HepG2 (cell line): Measurements from ENCODE around the gene CAMK2A. TPM values are rescaled to one million over a fixed set of nuclear protein-coding genes. Genes with fewer than 3 reads are reported as not detected.

Experiments
- ATAC-seq: fragments of 200-7000 bp; cut with Tn5 transposase; 3 replicates; pipeline ENCODE4 v1.9.1; 2020; ENCODE audit warnings: mild to moderate bottlenecking, moderate library complexity
- BruUV-seq: library from RNA; stranded (reverse); fragments of 400-500 nt; replicated peaks from 2 replicates; lab custom pipeline; 2021; lab: Mats Ljungman, UMichigan
- CTCF ChIA-PET: fragments of 300-600 bp; formaldehyde crosslinking; extraction: SDS; loops from one replicate; lab custom pipeline; 2021; ENCODE audit warnings: low total read pairs, inconsistent platforms, low intra/inter-chr PET ratio; lab: Yijun Ruan, JAX
- POLR2A ChIA-PET: fragments of 350-600 bp; sonication (Branson Sonifier 250); formaldehyde crosslinking; loops from one replicate; lab custom pipeline; 2020; ENCODE audit warnings: antibody characterized with exemption, inconsistent platforms; lab: Yijun Ruan, JAX
- DNase-seq: peaks from one replicate; pipeline ENCODE4 v3.0.0-alpha.2; 2015; ENCODE audit warnings: low spot score
- FAIRE-seq: peaks from 3 replicates; lab custom pipeline; 2011; peaks lifted over from hg19 to GRCh38; lab: Jason Lieb, UNC
- H2AFZ ChIP-seq: one replicate; pipeline ENCODE4 v1.6.1; 2011; ENCODE audit warnings: low read length, inconsistent platforms
- H3K27ac ChIP-seq: fragments of 300-600 bp; 3 replicates; pipeline ENCODE4 v1.8.0; 2011; ENCODE audit warnings: mixed run types, mild to moderate bottlenecking, mixed read lengths, low read length, inconsistent platforms; ENCODE audit not compliant: insufficient read depth; ENCODE audit errors: extremely low read length
- H3K27me3 ChIP-seq, 2 experiments: fragments of 200-600 bp in 1 of 2; 2 replicates in 1 of 2; 3 replicates in 1 of 2; pipeline versions ENCODE4 v1.6.0 to v1.8.0; 2011; ENCODE audit warnings: low read length in 2 of 2, mild to moderate bottlenecking in 2 of 2, moderate library complexity in 2 of 2, inconsistent platforms in 1 of 2; ENCODE audit not compliant: insufficient read depth in 2 of 2, control insufficient read depth in 1 of 2
- H3K36me3 ChIP-seq, 2 experiments: fragments of 200-600 bp in 1 of 2; replicated peaks in 1 of 2; 2 replicates in 1 of 2; 3 replicates in 1 of 2; pipeline versions ENCODE4 v1.5.1 to v1.8.0; 2011; ENCODE audit warnings: low read length in 2 of 2, inconsistent platforms in 1 of 2; ENCODE audit not compliant: insufficient read depth in 2 of 2, control insufficient read depth in 1 of 2
- H3K4me1 ChIP-seq: 2 replicates; pipeline ENCODE4 v1.5.1; 2012; ENCODE audit warnings: low read length, inconsistent platforms; ENCODE audit not compliant: insufficient read depth
- H3K4me2 ChIP-seq: 2 replicates; pipeline ENCODE4 v1.6.0; 2011; ENCODE audit warnings: low read depth, low read length, inconsistent platforms
- H3K4me3 ChIP-seq, 3 experiments: fragments of 200-600 bp in 1 of 3; sonication (generic), shearing (Covaris generic) in 1 of 3; replicated peaks in 1 of 3; 2 replicates each; pipeline ENCODE4 v1.5.1; 2011 to 2016; ENCODE audit warnings: low read length in 3 of 3, inconsistent platforms in 2 of 3, low read depth in 2 of 3, mild to moderate bottlenecking in 2 of 3, control low read depth in 1 of 3, mixed read lengths in 1 of 3; ENCODE audit not compliant: insufficient read depth in 1 of 3
- H3K79me2 ChIP-seq: one replicate; pipeline ENCODE4 v1.6.1; 2011; ENCODE audit warnings: low read length, inconsistent platforms; ENCODE audit not compliant: insufficient read depth
- H3K9ac ChIP-seq: 2 replicates; pipeline ENCODE4 v1.6.0; 2011; ENCODE audit warnings: mild to moderate bottlenecking, low read depth, low read length, inconsistent platforms; ENCODE audit not compliant: insufficient read depth
- H3K9me3 ChIP-seq: 2 replicates; pipeline ENCODE4 v1.5.1; 2012; ENCODE audit warnings: mild to moderate bottlenecking, low read length
- H4K20me1 ChIP-seq: 2 replicates; pipeline ENCODE4 v1.6.0; 2011; ENCODE audit warnings: inconsistent platforms, mild to moderate bottlenecking, low read length, moderate library complexity; ENCODE audit not compliant: insufficient read depth
- AGO1 ChIP-seq: fragments of 200-400 bp; formaldehyde crosslinking; IDR thresholded peaks from 2 replicates; pipeline ENCODE4 v1.6.1; 2017; ENCODE audit warnings: mild to moderate bottlenecking, low read depth, low read length, moderate library complexity; ENCODE audit not compliant: poor library complexity, severe bottlenecking
- BORCS8-MEF2B ChIP-seq: sonication (generic); formaldehyde crosslinking; IDR thresholded peaks from 2 replicates; pipeline ENCODE4 v1.8.0; 2022; ENCODE audit warnings: mild to moderate bottlenecking, missing genetic modification reagents
- CHCHD3 ChIP-seq: sonication (generic); formaldehyde crosslinking; IDR thresholded peaks from 2 replicates; pipeline ENCODE4 v1.8.0; 2022; ENCODE audit warnings: mild to moderate bottlenecking, missing genetic modification reagents, moderate library complexity
- NFIC ChIP-seq: IDR thresholded peaks from 2 replicates; pipeline ENCODE4 v1.6.1; 2012; ENCODE audit warnings: mild to moderate bottlenecking, low read length, inconsistent platforms
- NONO ChIP-seq, 2 experiments: fragments of 450-650 bp in 1 of 2; sonication (generic) in 1 of 2; formaldehyde crosslinking in 1 of 2; IDR thresholded peaks in 1 of 2; conservative IDR thresholded peaks in 1 of 2; 2 replicates each; pipeline versions ENCODE4 v1.6.1 to v1.8.0; 2017 to 2022; ENCODE audit warnings: mild to moderate bottlenecking in 1 of 2, missing genetic modification reagents in 1 of 2, moderate library complexity in 1 of 2
- POGZ ChIP-seq: sonication (generic); formaldehyde crosslinking; IDR thresholded peaks from 2 replicates; pipeline ENCODE4 v1.4.0; 2020; ENCODE audit warnings: mild to moderate bottlenecking, missing genetic modification reagents
- RFX5 ChIP-seq: IDR thresholded peaks from 2 replicates; pipeline ENCODE4 v1.6.1; 2011; ENCODE audit warnings: low read depth, low read length, improper control_type of control experiment
- SOX6 ChIP-seq, 2 experiments: fragments of 450-650 bp in 1 of 2; sonication (generic) in 1 of 2; formaldehyde crosslinking in 1 of 2; IDR thresholded peaks; 2 replicates each; pipeline versions ENCODE4 v1.4.0 to v1.6.1; 2017 to 2020; ENCODE audit warnings: antibody characterized with exemption in 1 of 2, mild to moderate bottlenecking in 1 of 2, missing genetic modification reagents in 1 of 2
- ZNF333 ChIP-seq: sonication (generic); formaldehyde crosslinking; IDR thresholded peaks from 2 replicates; pipeline ENCODE4 v1.4.0; 2020; ENCODE audit warnings: mild to moderate bottlenecking, missing genetic modification reagents, borderline replicate concordance
- ZNF354B ChIP-seq: sonication (generic); formaldehyde crosslinking; IDR thresholded peaks from 2 replicates; pipeline ENCODE4 v1.8.0; 2022; ENCODE audit warnings: mild to moderate bottlenecking, missing genetic modification reagents
- ZNF781 ChIP-seq: sonication (generic); formaldehyde crosslinking; IDR thresholded peaks from 2 replicates; pipeline ENCODE4 v1.5.1; 2020; ENCODE audit warnings: borderline replicate concordance, mild to moderate bottlenecking, missing genetic modification reagents; ENCODE audit errors: not compliant biosample characterization
- WGBS: methylation state at CpG from one replicate; pipeline ENCODE4 v1.1.6; 2017; ENCODE audit warnings: low lambda C conversion rate; 5-methylcytosine and 5-hydroxymethylcytosine counted together
- in situ Hi-C: cut with HindIII; loops from 2 replicates; pipeline ENCODE4 v1.10.0; 2017; ENCODE audit warnings: low pct_unique_long_range_greater_than_20kb; ENCODE audit not compliant: extremely low pct_ligation_motif_present
- intact Hi-C: fragments of 100-400 bp; cut with micrococcal nuclease; formaldehyde crosslinking; loops from one replicate; pipeline ENCODE4 v1.10.0; 2022; ENCODE audit not compliant: unreplicated experiment
- polyA plus RNA-seq, 8 experiments: library from polyadenylated mRNA; depleted of rRNA in 3 of 8; stranded (reverse) in 7 of 8; unstranded in 1 of 8; fragments of >200 nt; fragmentation: Illumina TruSeq in 4 of 8; extraction: Trizol in 4 of 8; gene quantifications; 2 replicates each; pipeline versions ENCODE4 v1.2.1 to v1.2.3, GENCODE V29; 2011 to 2016; ENCODE audit warnings: low read depth in 4 of 8, missing spikeins in 1 of 8, mixed read lengths in 1 of 8; ENCODE audit not compliant: insufficient read depth in 1 of 8
- total RNA-seq, 5 experiments: library from RNA; depleted of rRNA; stranded (reverse); fragments of >200 nt; fragmentation: Illumina TruSeq; extraction: Trizol; gene quantifications; 2 replicates each; pipeline ENCODE4 v1.2.3, GENCODE V29; 2016; ENCODE audit warnings: low read depth in 1 of 5
- TF ChIP-seq, protein P1 (sequence below): sonication (generic); formaldehyde crosslinking; IDR thresholded peaks from 2 replicates; pipeline ENCODE4 v1.9.0; 2022; ENCODE audit warnings: missing genetic modification reagents, mild to moderate bottlenecking, borderline replicate concordance
- TF ChIP-seq, protein P2 (sequence below): IDR thresholded peaks from 2 replicates; pipeline ENCODE4 v1.4.0; 2020; ENCODE audit warnings: mild to moderate bottlenecking, missing genetic modification reagents
- TF ChIP-seq, protein P3 (sequence below): sonication (generic); formaldehyde crosslinking; IDR thresholded peaks from 2 replicates; pipeline ENCODE4 v1.5.0; 2020; ENCODE audit warnings: mild to moderate bottlenecking, missing genetic modification reagents, moderate library complexity

Gene CAMK2A
- total and polyA plus RNA-seq, 2 of the 13 experiments (the other 11 are each of a cell fraction or from before 2014, with no cell fraction given): 0.11 TPM; not detected in 1

DNA sequence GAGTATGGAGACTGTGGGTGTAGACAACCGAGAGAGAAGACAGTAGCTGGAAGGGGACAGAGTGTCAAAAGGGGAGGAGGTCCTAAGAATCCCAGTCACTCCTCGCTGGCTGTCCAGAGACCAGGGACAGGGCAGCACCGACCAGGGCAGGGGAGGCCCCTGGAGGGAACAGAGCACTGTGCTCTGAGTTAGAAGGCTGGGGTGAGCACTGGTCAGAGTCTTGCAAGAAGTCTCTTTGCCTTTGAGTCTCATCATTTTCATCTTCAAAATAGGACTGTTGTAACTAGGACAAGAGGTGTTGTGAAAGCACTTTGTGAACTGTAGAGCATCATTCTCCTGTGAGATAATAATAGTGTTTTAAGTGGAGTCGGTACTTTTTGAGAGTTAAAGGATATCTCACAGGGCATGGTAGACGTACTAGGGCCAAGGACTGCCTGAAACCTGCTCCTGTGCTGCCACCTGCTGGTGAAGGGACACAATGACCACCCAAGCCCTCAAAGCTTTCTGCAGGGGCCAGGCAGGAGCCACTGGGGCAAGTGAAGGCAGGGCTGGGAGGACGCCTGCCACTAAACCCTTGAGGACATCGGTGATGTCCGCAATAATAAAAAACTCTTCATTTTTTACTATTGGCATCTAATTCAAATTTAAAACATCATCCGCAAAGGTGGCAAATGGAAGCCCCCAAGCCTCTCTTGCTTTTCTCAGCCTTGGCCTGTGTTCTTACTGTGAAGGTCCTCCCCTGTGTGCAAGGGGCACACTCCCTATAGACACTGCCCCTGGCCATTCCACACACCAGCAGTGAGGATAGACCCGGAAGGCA is 71.5 kb downstream of the CAMK2A start:
- peak; percentile 91 for ATAC-seq
- DNase-seq: peak; percentile 72
- H3K4me2 ChIP-seq: no peak overlapping the region
- H3K27ac ChIP-seq: no peak overlapping the region
- H3K9me3 ChIP-seq: no peaks in the 10 kb centered on the region
- H3K4me3 ChIP-seq: no peak overlapping the region
- FAIRE-seq: peak; percentile 94
- H3K27me3 ChIP-seq: peaks cover 3 to 59% of the 10 kb centered on the region in 2 experiments; a peak in 4 of 5 replicates
- H3K79me2 ChIP-seq: no peaks in the 10 kb centered on the region
- in situ Hi-C loops (loop anchor here (5.0 kb wide), 2 partner anchors 56 to 91 kb away; no protein-coding TSS in a partner anchor), intact Hi-C loops (loop anchor here (1.0 kb wide), 5 partner anchors 43 to 173 kb away; no protein-coding TSS in a partner anchor)
- POLR2A ChIA-PET: no interaction called here
- no peak overlapping the region for H2AFZ ChIP-seq
- 3% methylated on average over 10 of the region's 10 CpGs for WGBS
- no peak overlapping the region for H3K9ac ChIP-seq
- H3K36me3 ChIP-seq: no peaks in the 10 kb centered on the region
- no peaks in the 10 kb centered on the region for H4K20me1 ChIP-seq
- no TSS peak for BruUV-seq
- CTCF ChIA-PET: interaction anchor here (0.6 to 4.3 kb wide), 5 partner anchors 43 to 388 kb away, joined by 3 to 62 read pairs (median 8); no protein-coding TSS in a partner anchor
- peaks cover 18% of the 10 kb centered on the region for H3K4me1 ChIP-seq
- TF ChIP-seq, protein P1, sequence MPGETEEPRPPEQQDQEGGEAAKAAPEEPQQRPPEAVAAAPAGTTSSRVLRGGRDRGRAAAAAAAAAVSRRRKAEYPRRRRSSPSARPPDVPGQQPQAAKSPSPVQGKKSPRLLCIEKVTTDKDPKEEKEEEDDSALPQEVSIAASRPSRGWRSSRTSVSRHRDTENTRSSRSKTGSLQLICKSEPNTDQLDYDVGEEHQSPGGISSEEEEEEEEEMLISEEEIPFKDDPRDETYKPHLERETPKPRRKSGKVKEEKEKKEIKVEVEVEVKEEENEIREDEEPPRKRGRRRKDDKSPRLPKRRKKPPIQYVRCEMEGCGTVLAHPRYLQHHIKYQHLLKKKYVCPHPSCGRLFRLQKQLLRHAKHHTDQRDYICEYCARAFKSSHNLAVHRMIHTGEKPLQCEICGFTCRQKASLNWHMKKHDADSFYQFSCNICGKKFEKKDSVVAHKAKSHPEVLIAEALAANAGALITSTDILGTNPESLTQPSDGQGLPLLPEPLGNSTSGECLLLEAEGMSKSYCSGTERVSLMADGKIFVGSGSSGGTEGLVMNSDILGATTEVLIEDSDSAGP (CRISPR knock-in tag): peak; percentile 42; the same call in 1 of the 2 replicates
- no peak for TF ChIP-seq NONO (IDR thresholded peaks at IDR 0.05)
- TF ChIP-seq NONO (CRISPR knock-in tag; conservative IDR thresholded peaks at IDR 0.05): no peak
- TF ChIP-seq CHCHD3: no peak
- no peak for TF ChIP-seq POGZ (CRISPR knock-in tag)
- TF ChIP-seq ZNF333 (CRISPR knock-in tag): no peak
- TF ChIP-seq ZNF781 (CRISPR knock-in tag): no peak
- no peak for TF ChIP-seq NFIC
- no peak for TF ChIP-seq AGO1
- no peak for TF ChIP-seq RFX5
- TF ChIP-seq, protein P2, sequence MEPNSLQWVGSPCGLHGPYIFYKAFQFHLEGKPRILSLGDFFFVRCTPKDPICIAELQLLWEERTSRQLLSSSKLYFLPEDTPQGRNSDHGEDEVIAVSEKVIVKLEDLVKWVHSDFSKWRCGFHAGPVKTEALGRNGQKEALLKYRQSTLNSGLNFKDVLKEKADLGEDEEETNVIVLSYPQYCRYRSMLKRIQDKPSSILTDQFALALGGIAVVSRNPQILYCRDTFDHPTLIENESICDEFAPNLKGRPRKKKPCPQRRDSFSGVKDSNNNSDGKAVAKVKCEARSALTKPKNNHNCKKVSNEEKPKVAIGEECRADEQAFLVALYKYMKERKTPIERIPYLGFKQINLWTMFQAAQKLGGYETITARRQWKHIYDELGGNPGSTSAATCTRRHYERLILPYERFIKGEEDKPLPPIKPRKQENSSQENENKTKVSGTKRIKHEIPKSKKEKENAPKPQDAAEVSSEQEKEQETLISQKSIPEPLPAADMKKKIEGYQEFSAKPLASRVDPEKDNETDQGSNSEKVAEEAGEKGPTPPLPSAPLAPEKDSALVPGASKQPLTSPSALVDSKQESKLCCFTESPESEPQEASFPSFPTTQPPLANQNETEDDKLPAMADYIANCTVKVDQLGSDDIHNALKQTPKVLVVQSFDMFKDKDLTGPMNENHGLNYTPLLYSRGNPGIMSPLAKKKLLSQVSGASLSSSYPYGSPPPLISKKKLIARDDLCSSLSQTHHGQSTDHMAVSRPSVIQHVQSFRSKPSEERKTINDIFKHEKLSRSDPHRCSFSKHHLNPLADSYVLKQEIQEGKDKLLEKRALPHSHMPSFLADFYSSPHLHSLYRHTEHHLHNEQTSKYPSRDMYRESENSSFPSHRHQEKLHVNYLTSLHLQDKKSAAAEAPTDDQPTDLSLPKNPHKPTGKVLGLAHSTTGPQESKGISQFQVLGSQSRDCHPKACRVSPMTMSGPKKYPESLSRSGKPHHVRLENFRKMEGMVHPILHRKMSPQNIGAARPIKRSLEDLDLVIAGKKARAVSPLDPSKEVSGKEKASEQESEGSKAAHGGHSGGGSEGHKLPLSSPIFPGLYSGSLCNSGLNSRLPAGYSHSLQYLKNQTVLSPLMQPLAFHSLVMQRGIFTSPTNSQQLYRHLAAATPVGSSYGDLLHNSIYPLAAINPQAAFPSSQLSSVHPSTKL (CRISPR knock-in tag): 0 out of 2 replicates have a peak, but pooled peaks have one; percentile 13
- 0 out of 2 replicates have a peak, but pooled peaks have one; percentile 41 for TF ChIP-seq BORCS8-MEF2B (CRISPR knock-in tag)
- TF ChIP-seq ZNF354B (CRISPR knock-in tag): no peak
- TF ChIP-seq, protein P3, sequence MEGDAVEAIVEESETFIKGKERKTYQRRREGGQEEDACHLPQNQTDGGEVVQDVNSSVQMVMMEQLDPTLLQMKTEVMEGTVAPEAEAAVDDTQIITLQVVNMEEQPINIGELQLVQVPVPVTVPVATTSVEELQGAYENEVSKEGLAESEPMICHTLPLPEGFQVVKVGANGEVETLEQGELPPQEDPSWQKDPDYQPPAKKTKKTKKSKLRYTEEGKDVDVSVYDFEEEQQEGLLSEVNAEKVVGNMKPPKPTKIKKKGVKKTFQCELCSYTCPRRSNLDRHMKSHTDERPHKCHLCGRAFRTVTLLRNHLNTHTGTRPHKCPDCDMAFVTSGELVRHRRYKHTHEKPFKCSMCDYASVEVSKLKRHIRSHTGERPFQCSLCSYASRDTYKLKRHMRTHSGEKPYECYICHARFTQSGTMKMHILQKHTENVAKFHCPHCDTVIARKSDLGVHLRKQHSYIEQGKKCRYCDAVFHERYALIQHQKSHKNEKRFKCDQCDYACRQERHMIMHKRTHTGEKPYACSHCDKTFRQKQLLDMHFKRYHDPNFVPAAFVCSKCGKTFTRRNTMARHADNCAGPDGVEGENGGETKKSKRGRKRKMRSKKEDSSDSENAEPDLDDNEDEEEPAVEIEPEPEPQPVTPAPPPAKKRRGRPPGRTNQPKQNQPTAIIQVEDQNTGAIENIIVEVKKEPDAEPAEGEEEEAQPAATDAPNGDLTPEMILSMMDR (CRISPR knock-in tag): peak; percentile 94
- TF ChIP-seq SOX6 (IDR thresholded peaks at IDR 0.05): no peak
- TF ChIP-seq SOX6 (CRISPR knock-in tag; IDR thresholded peaks at IDR 0.05): 0 out of 2 replicates have a peak, but pooled peaks have one; percentile 25
